Skin of body (tissue), 2 donors: ENCODE results near the gene WDR20. TPM values are rescaled to one million over a fixed set of nuclear protein-coding genes. Genes with fewer than 3 reads are reported as not detected.
"Not testable (repeated sequence)": the region's sequence is repeated elsewhere in the genome, so short reads cannot be mapped to it uniquely, and the experiment has no call there.

Experiments used
- DNase-seq: peaks from one replicate; lab custom pipeline; 2025; lab: John Stamatoyannopoulos, UW
- total RNA-seq: library from RNA; depleted of rRNA; stranded (reverse); fragments of >200 nt; gene quantifications from one replicate; pipeline ENCODE4 v1.2.3, GENCODE V29; 2014

The WDR20 gene
- total RNA-seq = 22.3 TPM

GRCh38 chr14:102139286-102140026, at the start of gene WDR20:
Gene WDR20, plus strand, starts transcription at chr14:102139897. Its CDS starts 27 bp downstream, at chr14:102139924.
- DNase-seq = peak; percentile 93

GRCh38 chr14:102090713-102091112, 49.0 kb upstream of the WDR20 start:
- no peak for DNase-seq

- no peak for DNase-seq
These were observed 46.9 kb upstream of the WDR20 start for GRCh38 chr14:102092806-102093205.

GRCh38 chr14:102094101-102094500, 45.6 kb upstream of the WDR20 start:
- no peak for DNase-seq

- no peak for DNase-seq
These were observed 44.3 kb upstream of the WDR20 start for GRCh38 chr14:102095231-102095870.

- no peak for DNase-seq
These were observed 43.7 kb upstream of the WDR20 start for GRCh38 chr14:102095871-102096568.

GRCh38 chr14:102096569-102097188, 43.0 kb upstream of the WDR20 start:
- DNase-seq = peak; percentile 76

- no peak for DNase-seq
These were observed 42.1 kb upstream of the WDR20 start for GRCh38 chr14:102097441-102098135.

- no peak for DNase-seq
These were observed 36.5 kb upstream of the WDR20 start for GRCh38 chr14:102103062-102103695.

- DNase-seq = no peak
These were observed 34.3 kb upstream of the WDR20 start for GRCh38 chr14:102105369-102105768.

- DNase-seq = not testable (repeated sequence)
These were observed 30.4 kb upstream of the WDR20 start for GRCh38 chr14:102109332-102109731.

- DNase-seq = no peak
These were observed 28.6 kb upstream of the WDR20 start for GRCh38 chr14:102111101-102111500.

GRCh38 chr14:102116361-102117180, 23.1 kb upstream of the WDR20 start:
- no peak for DNase-seq

- no peak for DNase-seq
These were observed 21.8 kb upstream of the WDR20 start for GRCh38 chr14:102117852-102118251.

GRCh38 chr14:102120888-102121287, 18.8 kb upstream of the WDR20 start:
- no peak for DNase-seq

- DNase-seq = no peak
These were observed 18.1 kb upstream of the WDR20 start for GRCh38 chr14:102121567-102121966.

- DNase-seq = no peak
These were observed 15.3 kb upstream of the WDR20 start for GRCh38 chr14:102124419-102124818.

GRCh38 chr14:102125546-102125945, 14.2 kb upstream of the WDR20 start:
- no peak for DNase-seq

- no peak for DNase-seq
These were observed 12.8 kb upstream of the WDR20 start for GRCh38 chr14:102126807-102127455.
